SU-DHL-6 (cell line): ENCODE results near the gene WARS2.

ENCODE experiments used
- CTCF ChIP-seq: fragments of 200-600 bp; sonication (generic); IDR thresholded peaks from one replicate; pipeline ENCODE4 v1.5.1; 2017; ENCODE audit warnings: antibody characterized with exemption, mild to moderate bottlenecking, low read length, moderate library complexity; ENCODE audit not compliant: insufficient read depth, poor library complexity, severe bottlenecking
- EZH2phosphoT487 ChIP-seq: fragments of 200-600 bp; sonication (generic), shearing (Covaris generic); conservative IDR thresholded peaks from 2 replicates; pipeline ENCODE4 v1.6.1; 2018; ENCODE audit warnings: mild to moderate bottlenecking, antibody characterized with exemption, low read length, moderate library complexity, mixed read lengths

DNA sequence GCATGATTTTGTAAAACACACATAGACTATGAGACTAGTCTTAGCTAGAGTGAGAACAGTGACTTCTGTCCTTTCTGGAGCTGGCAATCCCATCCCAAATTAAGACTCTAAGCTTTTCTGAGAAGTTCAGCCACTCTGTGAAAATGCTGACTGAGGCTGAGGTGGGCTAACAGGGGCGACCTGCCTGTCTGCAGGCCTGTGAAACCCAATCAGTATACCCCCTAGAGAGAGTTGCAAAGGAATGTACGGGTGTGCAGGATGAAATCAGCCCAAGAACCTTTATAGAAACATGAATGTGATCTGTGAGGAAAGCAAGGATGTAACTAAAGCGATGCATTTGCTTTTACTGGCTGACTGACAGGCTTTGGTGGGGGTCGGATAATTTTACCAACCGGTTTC lies 136.3 kb downstream of the WARS2 start:
- TF ChIP-seq CTCF (no peak), EZH2phosphoT487 (no peak)
